OCI-LY1 (cell line): ENCODE data around the gene PLPP7.

Experiments used
- CTCF ChIP-seq: fragments of 200-600 bp; sonication (generic), shearing (Covaris generic); IDR thresholded peaks from 2 replicates; pipeline ENCODE4 v1.5.1; 2017; ENCODE audit warnings: mild to moderate bottlenecking, antibody characterized with exemption, low read length, moderate library complexity, mixed read lengths
- EZH2 ChIP-seq: fragments of 200-600 bp; sonication (generic), shearing (Covaris generic); IDR thresholded peaks from 2 replicates; pipeline ENCODE4 v1.8.0; 2017; ENCODE audit warnings: borderline replicate concordance, mixed run types, mild to moderate bottlenecking, antibody characterized with exemption, low read length, moderate library complexity, mixed read lengths

GRCh38 chr9:131346559-131346958 lies 57.0 kb downstream of the PLPP7 start:
- no peak for TF ChIP-seq EZH2
- TF ChIP-seq CTCF, result no peak
